Fibroblast of gingiva (primary cell): ENCODE data around the gene PACS1.

Experiments
- DNase-seq: peaks from one replicate; pipeline ENCODE4 v3.0.0-alpha.2; 2011; ENCODE audit warnings: low read depth

Gene PACS1

DNA sequence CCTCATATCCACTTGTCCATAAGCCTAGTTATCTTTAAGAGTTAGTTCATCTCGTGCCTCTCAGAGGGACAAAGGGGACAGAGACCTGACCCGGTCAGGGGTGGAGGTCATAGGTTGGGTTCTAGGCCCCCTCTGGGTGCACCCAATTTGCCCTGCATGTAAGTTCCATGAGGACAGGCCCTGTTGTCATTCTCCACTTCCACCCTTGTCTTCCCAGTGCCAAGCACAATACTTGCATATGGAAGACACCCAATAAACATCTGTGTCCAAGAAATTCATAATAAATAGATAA lies 220.2 kb downstream of the PACS1 start:
- DNase-seq, result no peak

DNA sequence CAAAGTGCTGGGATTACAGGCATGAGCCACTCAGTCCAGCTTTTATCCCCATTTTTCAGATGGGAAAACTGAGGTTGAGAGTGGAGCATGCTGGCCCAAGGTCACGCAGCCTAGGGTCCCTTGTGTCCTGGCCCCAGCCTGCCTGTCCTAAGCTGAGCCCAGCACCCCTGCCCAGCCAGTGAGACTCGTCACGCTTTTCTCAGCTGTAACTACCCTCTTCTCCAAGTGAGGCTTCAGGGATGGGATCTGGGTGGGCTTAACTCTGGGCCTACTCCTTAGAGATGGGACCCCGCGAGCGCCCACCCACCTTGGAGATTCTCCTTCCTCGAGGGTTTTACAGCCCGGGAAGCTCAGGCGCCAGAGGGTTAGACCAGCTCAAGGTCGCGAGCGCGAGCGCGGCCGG lies 221.2 kb downstream of the PACS1 start:
- DNase-seq, result no peak

DNA sequence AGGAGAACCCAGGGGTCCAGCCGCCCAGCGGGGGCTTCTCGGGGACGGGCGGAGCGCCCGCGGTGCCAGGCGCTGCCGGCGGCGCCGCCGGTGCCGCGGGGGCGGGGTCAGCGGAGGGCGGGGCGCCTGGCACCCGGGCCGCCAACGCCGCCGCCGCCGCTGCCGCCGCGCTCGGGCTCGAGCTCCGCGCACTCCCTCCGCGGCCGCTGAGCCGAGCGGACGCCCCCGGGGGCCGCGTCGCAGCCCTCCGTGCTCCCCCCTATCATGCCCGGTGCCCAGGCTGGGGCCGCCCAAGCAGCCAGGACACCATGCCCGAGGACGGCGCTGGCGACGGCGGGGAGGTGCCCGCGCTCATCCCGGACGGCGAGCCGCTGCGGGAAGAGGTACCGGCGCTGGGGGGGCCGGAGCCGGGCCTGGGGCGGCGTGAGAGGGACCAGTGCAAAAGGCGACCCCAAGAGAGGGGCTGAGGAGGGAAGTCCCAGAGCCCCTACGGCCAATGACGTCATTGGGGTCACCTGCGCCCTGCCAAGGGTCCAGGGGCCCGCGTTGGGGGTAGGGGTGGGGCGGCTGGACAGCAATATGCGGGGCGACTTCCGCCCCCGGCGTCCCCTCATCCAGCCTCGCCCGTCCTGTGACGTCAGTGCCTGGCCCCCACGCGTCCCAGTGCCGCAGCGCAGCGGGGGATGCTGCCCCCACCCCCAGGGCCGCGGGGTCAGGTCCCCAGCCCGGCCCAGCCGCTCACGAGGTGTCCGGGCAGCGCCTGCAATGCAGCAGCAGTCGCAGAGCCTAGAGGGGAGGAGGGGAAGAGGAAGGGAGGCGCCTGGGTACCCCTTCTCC lies 221.9 kb downstream of the PACS1 start, which contains the start of gene TMEM151A:
Gene TMEM151A, plus strand, starts transcription at position 189 of the 837 bp plus-strand sequence. Its CDS starts 120 bp downstream, at position 309.
- no peak for DNase-seq

DNA sequence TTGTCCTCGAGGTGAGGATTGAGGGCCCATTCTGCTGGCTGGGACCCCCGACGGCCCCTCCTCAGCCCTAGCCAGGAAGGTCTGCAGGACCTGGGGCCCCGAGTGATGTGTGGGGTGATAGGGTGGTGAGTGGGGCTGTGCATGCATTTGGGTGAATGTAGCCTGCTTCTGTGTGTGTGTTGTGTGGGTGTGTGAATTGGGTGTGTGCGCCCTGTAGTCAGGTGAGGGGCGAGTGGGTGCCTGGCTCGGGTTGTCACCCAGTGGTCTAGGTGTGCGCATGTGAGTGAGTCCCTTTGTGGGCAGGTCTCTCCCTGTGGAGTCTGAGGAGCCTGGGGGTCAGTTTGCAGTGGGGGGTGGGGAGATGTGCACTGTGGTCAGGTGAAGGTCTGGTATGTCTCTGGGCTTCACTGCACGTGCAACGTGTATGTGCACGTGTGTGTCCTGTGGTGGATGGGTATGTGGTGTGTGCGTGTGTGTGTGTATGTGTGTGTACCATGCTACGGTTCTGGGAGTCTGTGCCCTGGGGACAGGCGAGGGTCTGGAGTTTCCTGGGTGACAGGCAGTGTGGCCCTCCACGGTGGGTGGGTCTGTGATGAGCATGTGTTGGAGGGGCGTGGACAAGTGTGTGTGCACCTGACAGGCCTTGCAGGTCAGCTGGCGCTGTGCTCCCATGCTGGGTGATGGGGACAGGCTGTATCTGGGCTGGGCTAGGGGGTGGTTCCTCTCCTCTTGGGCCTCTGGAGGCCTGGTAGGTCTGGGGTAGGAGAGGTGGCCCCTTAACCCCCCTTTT lies 222.7 kb downstream of the PACS1 start:
- DNase-seq, result no peak

DNA sequence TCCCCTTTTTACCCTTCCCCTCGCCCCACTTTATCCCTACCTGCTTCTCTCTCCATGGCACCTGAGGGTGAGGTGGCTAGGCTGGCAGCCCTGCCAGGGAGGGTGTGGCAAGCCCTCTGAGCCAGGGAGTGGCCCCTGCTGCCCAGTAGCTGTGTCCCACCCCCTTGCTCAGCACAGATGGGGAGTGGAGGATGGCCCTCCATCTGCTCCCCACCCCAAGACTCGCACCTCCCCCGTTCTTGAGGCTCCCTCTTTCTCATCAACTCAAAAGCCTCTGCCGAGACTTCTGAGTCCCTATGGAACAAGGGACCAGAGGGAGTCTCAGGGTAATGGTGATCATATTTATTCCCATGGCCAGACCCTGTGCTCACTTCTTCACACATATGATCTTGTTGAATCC lies 223.3 kb downstream of the PACS1 start:
- DNase-seq, result no peak

DNA sequence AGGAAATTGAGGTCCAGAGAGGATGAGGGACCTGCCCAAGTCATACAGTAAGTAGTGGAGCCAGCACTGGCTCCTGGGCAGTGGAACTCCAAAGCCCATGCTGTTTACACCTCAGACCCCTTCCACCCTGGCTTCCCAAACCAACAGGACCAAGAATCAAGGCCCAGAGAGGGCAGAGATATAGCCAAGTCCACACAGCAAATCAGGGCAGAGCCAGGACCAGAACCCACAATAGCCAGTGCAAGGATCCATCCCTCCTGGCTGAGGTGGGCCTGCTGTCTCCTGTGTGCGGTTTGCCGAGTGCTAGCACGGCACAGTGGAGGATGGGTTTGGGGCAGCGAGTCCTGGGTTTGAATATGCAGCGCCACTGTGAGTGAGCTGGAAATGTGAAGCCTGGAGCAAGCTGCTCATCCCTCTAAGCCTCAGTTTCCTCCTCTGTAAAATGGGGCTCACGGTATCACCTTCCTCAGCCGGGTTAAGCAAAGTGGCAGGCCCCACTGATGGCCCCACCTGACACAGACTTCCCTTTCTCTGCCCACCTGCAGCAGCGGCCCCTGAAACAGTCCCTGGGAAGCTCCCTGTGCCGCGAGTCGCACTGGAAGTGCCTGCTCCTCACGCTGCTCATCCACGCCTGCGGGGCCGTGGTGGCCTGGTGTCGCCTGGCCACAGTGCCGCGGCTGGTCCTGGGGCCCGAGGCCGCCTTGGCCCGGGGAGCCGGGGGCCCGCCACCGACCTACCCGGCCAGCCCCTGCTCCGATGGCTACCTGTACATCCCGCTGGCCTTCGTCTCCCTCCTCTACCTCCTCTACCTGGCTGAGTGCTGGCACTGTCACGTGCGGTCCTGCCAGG lies 223.9 kb downstream of the PACS1 start:
- no peak for DNase-seq
